Epithelial cell of prostate (primary cell): ENCODE measurements around the gene CD19.
A peak's percentile ranks its signal among the peaks of the same experiment; 100 is the strongest.
"Not testable (repeated sequence)": the region's sequence is repeated elsewhere in the genome, so short reads cannot be mapped to it uniquely, and the experiment has no call there.

Source experiments
- DNase-seq: peaks from one replicate; pipeline ENCODE4 v3.0.0-alpha.2; 2011; ENCODE audit warnings: low read depth, low spot score
- H3K27ac ChIP-seq: fragments of 450-650 bp; 2 replicates; pipeline ENCODE4 v1.5.1; 2017; ENCODE audit warnings: mild to moderate bottlenecking

CD19 gene

DNA sequence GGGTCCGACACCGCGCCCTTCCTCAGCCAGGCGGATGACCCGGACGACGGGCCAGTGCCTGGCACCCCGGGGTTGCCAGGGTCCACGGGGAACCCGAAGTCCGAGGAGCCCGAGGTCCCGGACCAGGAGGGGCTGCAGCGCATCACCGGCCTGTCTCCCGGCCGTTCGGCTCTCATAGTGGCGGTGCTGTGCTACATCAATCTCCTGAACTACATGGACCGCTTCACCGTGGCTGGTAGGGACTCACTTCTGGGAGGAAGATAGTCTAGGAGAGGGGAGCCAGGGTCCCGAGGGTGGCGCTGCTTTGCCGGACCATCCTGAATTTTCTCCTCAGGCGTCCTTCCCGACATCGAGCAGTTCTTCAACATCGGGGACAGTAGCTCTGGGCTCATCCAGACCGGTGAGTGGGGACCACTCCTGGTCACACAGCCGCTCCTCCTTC is 43.4 kb downstream of the CD19 start:
- peak overlapping the region; percentile 65 for H3K27ac ChIP-seq
- DNase-seq: no peak

DNA sequence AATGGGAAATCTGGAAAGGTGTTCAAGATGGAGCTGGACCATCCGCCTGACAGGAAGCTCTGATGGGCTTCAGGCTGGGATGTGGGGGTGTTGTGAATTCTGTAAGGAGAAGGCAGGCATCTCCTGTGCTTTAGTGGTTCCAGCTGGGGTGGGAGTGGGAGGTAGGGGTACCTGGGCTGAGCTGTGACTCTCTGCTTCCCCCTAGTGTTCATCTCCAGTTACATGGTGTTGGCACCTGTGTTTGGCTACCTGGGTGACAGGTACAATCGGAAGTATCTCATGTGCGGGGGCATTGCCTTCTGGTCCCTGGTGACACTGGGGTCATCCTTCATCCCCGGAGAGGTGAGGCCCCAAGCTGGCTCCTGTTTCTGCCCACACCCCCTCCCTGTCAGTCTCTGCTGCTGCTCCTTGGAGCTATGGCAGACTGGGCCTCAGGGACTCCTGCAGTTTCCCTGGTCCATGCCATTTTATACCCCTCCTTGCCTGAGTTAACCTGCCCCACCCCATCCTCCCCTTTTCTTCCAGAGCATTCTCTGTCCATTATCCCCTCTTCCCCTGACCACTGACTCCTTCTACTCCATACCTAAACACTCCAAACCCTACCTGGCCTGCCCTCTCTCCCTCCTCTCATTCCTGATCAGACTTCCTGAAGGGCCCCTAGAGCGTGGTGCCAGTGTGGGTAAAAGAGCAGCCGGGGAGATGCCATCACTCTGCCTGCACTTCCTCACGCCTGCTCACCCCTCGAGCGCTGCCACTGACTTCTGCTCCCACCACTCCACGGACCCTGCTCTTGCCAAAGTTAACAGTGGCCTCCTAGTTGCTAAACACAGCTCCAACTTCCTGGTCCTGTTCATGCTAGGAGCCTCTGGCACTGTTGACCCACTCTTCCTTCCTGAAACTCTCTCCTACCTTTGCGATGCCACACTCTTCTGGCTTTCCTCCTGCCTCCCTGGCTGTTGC is 46.2 kb downstream of the CD19 start:
- H3K27ac ChIP-seq: no peak overlapping the region
- DNase-seq: no peak

DNA sequence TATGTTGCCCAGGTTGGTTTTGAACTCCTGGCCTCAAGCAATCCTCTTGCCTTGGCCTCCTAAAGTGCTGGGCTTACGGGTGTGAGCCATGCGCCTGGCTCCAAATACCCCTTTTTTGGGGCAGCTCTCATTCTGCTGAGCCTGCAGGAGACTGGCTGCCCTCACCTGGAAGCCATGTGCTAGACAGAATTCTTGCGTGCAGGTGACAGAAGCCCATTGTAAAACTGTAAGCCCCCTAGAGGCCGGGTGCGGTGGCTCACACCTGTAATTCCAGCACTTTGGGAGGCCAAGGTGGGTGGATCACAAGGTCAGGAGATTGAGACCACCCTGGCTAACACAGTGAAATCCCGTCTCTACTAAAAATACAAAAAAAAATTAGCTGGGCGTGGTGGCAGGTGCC is 48.6 kb downstream of the CD19 start:
- not testable (repeated sequence) for H3K27ac ChIP-seq, DNase-seq

DNA sequence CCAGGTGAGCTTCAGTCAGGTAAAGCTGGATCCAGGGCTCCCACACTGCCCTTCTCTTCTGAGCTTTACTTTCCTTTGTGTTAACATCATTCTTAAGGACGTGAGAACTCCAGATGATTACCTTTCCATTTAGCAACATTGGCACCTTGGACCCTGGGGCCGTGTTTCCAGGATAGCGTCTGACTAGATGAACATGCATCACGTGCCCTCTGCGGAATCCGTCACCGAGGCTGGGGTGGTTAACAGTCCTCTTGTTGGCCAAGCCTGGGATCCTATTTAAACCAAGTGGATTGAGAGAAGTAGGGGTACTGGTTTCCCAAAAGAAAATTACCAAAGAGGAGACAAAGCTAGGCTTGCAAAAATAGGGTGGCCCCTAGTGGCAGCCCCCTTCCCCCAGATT is 49.2 kb downstream of the CD19 start:
- no peak overlapping the region for H3K27ac ChIP-seq
- no peak for DNase-seq

DNA sequence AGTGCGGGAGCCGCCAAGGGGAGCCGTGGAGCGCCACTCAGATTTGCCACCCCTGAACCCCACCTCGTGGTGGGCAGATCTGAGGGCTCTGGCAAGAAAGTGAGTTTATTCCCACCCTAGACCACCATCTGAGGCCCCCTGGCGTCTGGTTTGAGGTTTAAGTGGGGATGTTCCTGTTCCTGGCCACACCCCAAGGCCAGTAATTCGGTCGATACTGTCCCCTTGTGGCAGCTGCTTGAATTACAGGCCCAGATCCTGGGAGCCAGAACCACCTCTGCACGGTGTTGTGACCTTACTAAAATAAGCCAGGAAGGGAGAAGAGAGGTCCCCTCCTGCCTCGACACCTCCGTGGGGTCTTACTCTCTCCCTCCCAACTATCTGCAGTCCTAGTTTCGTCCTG is 49.7 kb downstream of the CD19 start:
- no peak overlapping the region for H3K27ac ChIP-seq
- no peak for DNase-seq

DNA sequence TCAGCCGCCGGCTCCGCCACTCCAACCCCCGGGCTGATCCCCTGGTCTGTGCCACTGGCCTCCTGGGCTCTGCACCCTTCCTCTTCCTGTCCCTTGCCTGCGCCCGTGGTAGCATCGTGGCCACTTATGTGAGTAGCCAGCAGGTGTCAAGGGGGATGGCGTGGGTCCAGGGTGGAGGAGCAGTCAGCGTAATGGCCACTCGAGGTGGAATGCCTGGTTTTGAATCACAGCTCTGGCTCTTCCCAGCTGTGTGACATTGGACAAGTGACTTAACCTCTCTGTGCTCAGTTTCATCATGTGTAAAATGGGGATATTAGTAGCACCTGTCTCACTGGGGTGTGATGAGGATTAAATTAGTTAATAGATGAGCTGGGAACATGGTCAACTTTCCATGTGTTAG is 50.6 kb downstream of the CD19 start:
- H3K27ac ChIP-seq: no peak overlapping the region
- no peak for DNase-seq

DNA sequence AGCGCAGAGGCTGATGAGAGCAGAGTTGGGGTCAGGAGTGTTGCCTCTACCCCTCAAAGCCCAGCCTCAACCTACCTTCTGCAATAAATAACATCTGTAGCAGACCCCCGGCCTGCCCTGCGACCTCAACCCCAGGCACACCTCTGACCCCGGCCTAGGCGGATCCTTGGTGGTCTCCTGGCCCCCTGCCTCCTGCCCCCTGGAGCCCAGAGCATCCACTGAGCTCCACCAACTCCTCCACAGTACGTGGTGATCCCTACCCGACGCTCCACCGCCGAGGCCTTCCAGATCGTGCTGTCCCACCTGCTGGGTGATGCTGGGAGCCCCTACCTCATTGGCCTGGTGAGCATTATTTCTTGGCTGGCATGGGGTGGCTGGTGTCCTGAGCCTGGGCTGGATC is 51.2 kb downstream of the CD19 start:
- no peak overlapping the region for H3K27ac ChIP-seq
- DNase-seq: no peak

DNA sequence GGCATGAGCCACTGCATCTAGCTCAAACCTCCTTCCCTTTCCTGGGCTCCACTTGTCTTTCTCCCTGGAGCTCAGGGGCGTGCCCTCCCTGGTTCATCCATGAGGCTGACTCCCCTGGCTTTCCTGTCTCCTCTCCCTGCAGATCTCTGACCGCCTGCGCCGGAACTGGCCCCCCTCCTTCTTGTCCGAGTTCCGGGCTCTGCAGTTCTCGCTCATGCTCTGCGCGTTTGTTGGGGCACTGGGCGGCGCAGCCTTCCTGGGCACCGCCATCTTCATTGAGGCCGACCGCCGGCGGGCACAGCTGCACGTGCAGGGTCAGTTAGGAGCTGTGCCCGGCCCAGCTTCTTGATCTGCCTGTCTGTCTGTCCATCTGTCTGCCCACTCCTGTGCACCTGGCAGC is 51.9 kb downstream of the CD19 start:
- no peak for DNase-seq
- H3K27ac ChIP-seq: no peak overlapping the region

DNA sequence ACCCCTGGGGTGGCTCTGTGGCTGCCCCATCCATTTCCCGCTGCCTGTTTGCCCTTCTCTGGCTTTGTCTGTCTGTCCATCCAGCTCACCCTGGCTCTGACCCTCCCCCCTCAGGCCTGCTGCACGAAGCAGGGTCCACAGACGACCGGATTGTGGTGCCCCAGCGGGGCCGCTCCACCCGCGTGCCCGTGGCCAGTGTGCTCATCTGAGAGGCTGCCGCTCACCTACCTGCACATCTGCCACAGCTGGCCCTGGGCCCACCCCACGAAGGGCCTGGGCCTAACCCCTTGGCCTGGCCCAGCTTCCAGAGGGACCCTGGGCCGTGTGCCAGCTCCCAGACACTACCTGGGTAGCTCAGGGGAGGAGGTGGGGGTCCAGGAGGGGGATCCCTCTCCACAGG is 52.3 kb downstream of the CD19 start:
- no peak for DNase-seq
- no peak overlapping the region for H3K27ac ChIP-seq

DNA sequence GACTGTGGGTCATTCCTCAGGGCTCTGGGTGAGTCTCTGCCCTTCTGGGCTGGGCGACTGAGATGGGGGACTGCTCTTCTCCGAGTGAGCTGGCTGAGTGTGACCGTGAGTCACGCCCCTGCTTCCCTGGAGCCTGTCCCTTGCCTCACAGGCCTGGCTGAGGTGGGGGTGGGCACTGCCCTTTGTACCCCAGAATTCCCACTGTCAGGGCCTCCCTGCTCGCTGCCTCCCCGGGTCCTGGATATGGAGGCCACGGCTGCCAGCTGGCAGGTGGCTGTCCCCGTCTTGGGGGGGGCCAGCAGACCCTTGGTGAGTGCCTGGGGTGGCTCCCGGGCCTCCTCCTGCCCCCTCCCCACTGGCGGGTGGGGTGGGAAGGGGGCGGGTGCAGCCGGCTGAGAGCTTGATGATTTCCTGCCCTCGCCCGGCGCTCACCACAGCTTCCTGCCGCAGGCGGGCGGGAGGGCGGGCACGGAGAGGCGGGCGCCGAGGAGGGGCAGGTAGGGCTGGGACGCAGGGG is 52.9 kb downstream of the CD19 start, which contains the start of gene LAT:
Gene LAT, plus strand, starts transcription at position 434 of the 517 bp plus-strand sequence. CDS start 366 bp downstream, outside the sequence.
- no peak within 1 kb of the TSS for H3K27ac ChIP-seq
- no peak for DNase-seq

DNA sequence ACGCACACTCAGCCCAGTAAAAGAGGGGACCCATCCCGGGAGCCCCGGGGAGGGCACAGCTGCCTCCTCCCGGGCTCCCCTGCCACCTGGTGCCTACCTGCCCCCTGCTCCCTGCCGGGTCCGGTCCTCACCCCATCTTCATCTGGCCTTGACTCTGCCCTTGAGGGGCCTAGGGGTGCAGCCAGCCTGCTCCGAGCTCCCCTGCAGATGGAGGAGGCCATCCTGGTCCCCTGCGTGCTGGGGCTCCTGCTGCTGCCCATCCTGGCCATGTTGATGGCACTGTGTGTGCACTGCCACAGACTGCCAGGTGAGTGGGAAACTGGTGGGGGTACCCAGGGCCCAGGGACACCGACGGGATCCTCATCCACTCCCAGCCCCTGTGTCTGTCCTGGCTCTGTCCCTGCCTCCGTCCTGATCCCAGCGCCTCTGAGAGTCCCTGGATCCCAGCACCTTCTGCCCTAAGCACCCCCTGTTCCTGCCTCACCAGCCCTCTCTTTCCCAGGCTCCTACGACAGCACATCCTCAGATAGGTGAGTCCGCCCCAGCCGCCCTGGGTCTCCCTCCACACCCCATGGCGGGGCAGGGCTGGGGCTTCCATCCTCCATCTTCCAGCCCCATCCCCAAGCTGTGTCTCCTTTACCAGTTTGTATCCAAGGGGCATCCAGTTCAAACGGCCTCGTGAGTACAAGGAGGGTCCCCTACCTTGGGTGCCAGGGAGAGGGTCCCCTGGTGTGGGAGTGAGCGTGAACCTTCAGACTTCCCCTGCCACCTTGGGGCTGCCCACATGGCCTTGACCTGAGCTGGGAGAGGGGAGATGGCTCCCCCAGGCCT is 53.7 kb downstream of the CD19 start:
- no peak overlapping the region for H3K27ac ChIP-seq

DNA sequence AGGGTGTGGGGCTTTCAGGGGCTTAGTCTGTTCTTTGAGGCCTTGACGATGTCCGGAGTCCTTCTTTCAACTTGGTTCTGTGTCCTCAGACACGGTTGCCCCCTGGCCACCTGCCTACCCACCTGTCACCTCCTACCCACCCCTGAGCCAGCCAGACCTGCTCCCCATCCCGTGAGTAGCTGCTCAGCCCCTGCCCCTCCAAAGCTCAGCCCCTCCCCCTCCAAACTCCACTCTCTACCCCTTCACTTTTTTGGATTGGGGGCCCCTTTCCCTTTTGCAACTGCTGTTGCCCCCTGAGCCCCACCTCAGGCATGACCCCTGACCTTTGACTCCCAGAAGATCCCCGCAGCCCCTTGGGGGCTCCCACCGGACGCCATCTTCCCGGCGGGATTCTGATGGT is 54.3 kb downstream of the CD19 start:
- no peak overlapping the region for H3K27ac ChIP-seq
- DNase-seq: no peak

More for the DNA sequence above, 53.7 kb downstream of the CD19 start:
- DNase-seq: no peak

DNA sequence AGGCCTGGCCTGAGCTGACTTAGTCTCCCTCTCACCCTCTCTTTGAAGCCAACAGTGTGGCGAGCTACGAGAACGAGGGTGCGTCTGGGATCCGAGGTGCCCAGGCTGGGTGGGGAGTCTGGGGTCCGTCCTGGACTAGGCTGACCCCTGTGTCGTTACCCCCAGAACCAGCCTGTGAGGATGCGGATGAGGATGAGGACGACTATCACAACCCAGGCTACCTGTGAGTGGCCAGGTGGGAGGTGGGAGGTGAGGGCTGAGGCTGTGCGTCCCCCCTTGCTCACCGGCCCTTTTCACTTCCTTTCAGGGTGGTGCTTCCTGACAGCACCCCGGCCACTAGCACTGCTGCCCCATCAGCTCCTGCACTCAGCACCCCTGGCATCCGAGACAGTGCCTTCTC is 54.7 kb downstream of the CD19 start:
- H3K27ac ChIP-seq: no peak overlapping the region
- no peak for DNase-seq

DNA sequence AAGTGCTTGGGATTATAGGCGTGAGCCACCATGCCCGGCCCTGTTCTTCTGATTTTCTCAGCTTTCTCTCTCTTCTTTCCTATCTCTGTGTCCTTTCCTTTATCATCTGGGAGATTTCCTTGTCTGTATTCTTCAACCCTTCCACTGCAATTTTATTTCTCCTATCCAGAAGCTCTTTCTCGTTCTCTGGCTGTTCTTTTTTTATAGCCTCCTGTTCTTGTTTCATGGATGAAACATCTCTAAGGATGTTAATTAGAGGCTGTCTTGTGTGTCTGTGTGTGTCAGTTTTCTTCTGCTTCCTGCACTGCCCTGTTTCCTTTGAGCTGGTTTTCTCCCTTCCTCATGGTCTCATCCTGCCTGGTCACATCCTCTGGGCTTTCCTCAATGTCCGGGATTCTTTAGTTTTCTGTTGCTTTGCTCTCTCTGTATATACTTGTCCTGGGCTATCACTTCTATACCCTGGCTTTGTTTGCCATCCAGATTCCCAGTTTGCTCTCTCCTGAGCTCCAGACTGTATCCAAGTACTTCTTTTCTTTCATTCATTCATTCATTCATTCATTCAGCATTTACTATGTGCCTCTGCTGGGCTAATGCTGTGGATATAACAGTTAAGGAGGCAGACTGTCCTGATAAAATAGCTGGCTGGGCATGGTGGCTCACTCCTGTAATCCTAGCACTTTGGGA is 55.5 kb downstream of the CD19 start:
- H3K27ac ChIP-seq: no peak overlapping the region
- no peak for DNase-seq
